Ishikawa (cell line): ENCODE results near the gene MITF.

Source experiments
- CEBPB ChIP-seq: IDR thresholded peaks from 2 replicates; pipeline ENCODE4 v1.6.1; 2012
- CREB1 ChIP-seq: IDR thresholded peaks from 2 replicates; pipeline ENCODE4 v1.6.1; 2012; ENCODE audit warnings: low read depth
- EGR1 ChIP-seq: IDR thresholded peaks from 2 replicates; pipeline ENCODE4 v1.6.1; 2012
- EP300 ChIP-seq: IDR thresholded peaks from 2 replicates; pipeline ENCODE4 v1.6.1; 2012; ENCODE audit warnings: borderline replicate concordance
- FOXM1 ChIP-seq: IDR thresholded peaks from 2 replicates; pipeline ENCODE4 v1.6.1; 2012; ENCODE audit warnings: low read depth, borderline replicate concordance
- NFIC ChIP-seq: IDR thresholded peaks from 2 replicates; pipeline ENCODE4 v1.6.1; 2012
- RAD21 ChIP-seq: IDR thresholded peaks from 2 replicates; pipeline ENCODE4 v1.6.1; 2012; ENCODE audit warnings: low read depth
- TAF1 ChIP-seq: IDR thresholded peaks from 2 replicates; pipeline ENCODE4 v1.6.1; 2012; ENCODE audit warnings: low read depth, mild to moderate bottlenecking
- TCF12 ChIP-seq: IDR thresholded peaks from 2 replicates; pipeline ENCODE4 v1.6.1; 2012; ENCODE audit warnings: low read depth
- TEAD4 ChIP-seq: IDR thresholded peaks from 2 replicates; pipeline ENCODE4 v1.6.1; 2012
- USF1 ChIP-seq: IDR thresholded peaks from 2 replicates; pipeline ENCODE4 v1.6.1; 2012
- YY1 ChIP-seq: IDR thresholded peaks from 2 replicates; pipeline ENCODE4 v1.6.1; 2012; ENCODE audit warnings: low read depth
- ZBTB7A ChIP-seq: IDR thresholded peaks from 2 replicates; pipeline ENCODE4 v1.6.1; 2012; ENCODE audit warnings: low read depth
- TF ChIP-seq, protein P1 (sequence below): IDR thresholded peaks from 2 replicates; pipeline ENCODE4 v1.6.1; 2012
- TF ChIP-seq, protein P2 (sequence below): IDR thresholded peaks from 2 replicates; pipeline ENCODE4 v1.6.1; 2012; ENCODE audit warnings: low read depth, mild to moderate bottlenecking

Gene MITF

DNA sequence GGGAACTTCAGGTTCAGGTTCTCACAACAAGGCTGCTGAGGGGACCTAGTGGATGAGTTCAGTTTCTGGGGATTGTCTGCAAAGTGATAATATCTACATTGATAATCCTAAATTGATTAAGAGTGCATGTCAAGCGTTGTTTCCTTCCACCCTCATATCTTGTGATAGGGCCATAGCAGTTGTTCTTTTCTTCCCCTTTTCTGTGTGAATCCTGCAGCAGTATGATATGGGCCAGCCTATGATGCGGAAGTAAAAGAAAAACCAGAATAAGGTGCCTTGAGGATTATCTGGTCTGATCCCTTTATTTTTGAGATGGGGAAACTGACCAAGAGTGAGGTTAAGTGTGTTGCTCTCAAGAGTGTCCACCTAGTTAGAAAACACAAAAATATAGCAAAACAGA lies 86.2 kb downstream of the MITF start:
- no peak for TF ChIP-seq TCF12
- TF ChIP-seq CREB1 = no peak
- TF ChIP-seq USF1 = no peak
- TF ChIP-seq TEAD4 = no peak
- no peak for TF ChIP-seq EP300
- TF ChIP-seq, protein P1, sequence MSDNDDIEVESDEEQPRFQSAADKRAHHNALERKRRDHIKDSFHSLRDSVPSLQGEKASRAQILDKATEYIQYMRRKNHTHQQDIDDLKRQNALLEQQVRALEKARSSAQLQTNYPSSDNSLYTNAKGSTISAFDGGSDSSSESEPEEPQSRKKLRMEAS = no peak
- TF ChIP-seq RAD21 = no peak

- TF ChIP-seq, protein P1 = no peak
- no peak for TF ChIP-seq TEAD4
- TF ChIP-seq YY1 = no peak
These were observed 87.9 kb downstream of the MITF start for GRCh38 chr3:69827127-69827526.

- TF ChIP-seq USF1 (no peak), NFIC (no peak), CREB1 (no peak), ZBTB7A (no peak), CEBPB (no peak), TCF12 (no peak), TAF1 (no peak), EGR1 (no peak), FOXM1 (no peak), YY1 (no peak), EP300 (no peak), RAD21 (no peak), TEAD4 (no peak)
- TF ChIP-seq, protein P1 = no peak
- TF ChIP-seq, protein P2, sequence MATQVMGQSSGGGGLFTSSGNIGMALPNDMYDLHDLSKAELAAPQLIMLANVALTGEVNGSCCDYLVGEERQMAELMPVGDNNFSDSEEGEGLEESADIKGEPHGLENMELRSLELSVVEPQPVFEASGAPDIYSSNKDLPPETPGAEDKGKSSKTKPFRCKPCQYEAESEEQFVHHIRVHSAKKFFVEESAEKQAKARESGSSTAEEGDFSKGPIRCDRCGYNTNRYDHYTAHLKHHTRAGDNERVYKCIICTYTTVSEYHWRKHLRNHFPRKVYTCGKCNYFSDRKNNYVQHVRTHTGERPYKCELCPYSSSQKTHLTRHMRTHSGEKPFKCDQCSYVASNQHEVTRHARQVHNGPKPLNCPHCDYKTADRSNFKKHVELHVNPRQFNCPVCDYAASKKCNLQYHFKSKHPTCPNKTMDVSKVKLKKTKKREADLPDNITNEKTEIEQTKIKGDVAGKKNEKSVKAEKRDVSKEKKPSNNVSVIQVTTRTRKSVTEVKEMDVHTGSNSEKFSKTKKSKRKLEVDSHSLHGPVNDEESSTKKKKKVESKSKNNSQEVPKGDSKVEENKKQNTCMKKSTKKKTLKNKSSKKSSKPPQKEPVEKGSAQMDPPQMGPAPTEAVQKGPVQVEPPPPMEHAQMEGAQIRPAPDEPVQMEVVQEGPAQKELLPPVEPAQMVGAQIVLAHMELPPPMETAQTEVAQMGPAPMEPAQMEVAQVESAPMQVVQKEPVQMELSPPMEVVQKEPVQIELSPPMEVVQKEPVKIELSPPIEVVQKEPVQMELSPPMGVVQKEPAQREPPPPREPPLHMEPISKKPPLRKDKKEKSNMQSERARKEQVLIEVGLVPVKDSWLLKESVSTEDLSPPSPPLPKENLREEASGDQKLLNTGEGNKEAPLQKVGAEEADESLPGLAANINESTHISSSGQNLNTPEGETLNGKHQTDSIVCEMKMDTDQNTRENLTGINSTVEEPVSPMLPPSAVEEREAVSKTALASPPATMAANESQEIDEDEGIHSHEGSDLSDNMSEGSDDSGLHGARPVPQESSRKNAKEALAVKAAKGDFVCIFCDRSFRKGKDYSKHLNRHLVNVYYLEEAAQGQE = no peak
These were observed 89.6 kb downstream of the MITF start for GRCh38 chr3:69828817-69829216.

DNA sequence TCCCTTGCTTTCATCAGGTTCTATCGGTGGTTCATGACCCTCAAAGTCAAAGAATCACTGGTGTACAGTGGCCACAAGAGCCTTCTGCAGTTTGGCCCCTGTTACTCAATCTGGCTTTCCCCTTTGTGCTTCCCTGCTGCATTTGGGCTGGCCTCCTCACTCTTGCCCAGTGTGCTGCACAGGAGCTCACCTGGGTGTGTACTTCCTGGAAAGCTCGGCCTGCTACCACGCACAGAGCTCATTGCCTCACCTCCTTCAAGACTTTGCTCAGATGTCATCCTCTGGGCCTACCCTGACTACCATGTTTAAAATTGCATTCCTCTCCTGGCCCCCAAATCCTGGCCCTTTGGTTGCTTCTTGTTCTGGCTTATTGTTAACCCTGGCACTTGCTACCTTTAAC lies 90.9 kb downstream of the MITF start:
- TF ChIP-seq TAF1 = no peak
- TF ChIP-seq EGR1 = no peak
- TF ChIP-seq CEBPB = no peak

DNA sequence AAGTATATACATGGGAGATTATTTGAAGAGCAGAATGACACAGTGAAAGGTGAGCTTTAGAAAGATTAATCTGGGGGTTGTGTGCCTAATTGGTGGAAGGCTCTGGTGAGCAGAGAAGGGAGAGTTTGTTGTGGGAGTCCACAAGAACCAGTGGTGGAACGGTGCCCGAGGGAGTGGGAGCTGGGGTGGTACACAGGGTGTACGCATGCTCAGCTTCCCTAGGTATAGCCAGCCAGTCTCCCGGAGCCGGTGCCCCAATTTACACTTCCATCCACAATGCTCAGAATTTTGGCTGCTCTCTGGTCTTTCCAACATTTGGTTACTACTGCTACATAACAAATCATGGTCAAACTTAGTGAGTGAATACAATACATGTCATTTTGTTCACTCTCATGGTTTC lies 92.5 kb downstream of the MITF start:
- TF ChIP-seq CREB1 (no peak), TCF12 (no peak), CEBPB (no peak), TEAD4 (no peak), NFIC (no peak), TAF1 (no peak), EGR1 (no peak), FOXM1 (no peak), USF1 (no peak), YY1 (no peak), RAD21 (no peak), EP300 (no peak), ZBTB7A (no peak)
- TF ChIP-seq, protein P2 = no peak
- TF ChIP-seq, protein P1 = no peak

DNA sequence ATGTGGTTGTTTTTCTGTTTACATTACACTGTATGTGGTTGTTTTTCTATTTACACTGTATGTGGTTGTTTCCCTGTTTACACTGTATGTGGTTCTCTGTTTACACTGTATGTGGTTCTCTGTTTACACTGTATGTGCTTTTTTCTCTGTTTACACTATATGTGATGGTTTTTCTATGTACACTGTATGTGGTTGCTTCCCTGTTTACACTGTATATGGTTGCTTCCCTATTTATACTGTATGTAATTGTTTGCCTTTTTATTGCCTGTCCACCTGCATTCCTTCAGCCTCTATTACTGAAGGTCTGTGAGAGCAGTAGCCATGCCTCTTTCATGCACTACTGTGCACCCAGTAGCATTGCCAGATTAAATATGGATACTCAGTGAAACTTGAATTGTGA lies 94.3 kb downstream of the MITF start:
- TF ChIP-seq TEAD4 (no peak), RAD21 (no peak), FOXM1 (no peak), USF1 (no peak)
